ENCODE results near the gene TP53BP2.
"Not testable (repeated sequence)": the region's sequence is repeated elsewhere in the genome, so short reads cannot be mapped to it uniquely, and the experiment has no call there.

Gene TP53BP2

DNA sequence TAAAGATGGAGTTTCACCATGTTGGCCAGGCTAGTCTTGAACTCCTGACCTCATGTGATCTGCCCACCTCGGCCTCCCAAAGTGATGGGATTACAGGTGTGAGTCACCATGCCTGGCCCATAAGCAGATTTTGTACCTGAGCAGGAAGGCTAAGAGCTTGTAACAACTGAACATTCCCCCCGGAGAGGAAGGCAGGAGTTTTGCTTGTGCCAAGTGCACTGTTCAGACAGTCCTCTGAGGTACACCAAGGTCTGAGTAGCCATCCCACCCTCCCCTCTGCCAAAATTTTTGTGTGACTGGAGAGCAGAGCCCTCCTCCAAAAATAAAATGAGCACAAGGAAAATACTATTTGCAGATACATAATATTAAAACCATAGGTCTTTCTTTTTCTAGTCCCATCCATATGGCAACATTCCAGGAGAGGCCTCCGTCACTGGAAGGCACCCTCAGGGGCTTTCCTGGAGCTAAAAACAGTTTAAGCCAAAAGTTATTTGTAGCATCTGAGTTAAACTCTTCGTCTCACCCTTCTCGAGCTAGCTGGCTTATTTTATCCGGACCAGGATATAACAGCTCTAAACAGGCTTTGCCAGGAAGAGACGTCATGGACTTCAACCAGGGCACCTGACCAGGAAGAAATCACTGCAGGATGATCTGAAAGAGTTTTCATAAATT lies 106.2 kb downstream of the TP53BP2 start:
- no peak for DNase-seq

DNA sequence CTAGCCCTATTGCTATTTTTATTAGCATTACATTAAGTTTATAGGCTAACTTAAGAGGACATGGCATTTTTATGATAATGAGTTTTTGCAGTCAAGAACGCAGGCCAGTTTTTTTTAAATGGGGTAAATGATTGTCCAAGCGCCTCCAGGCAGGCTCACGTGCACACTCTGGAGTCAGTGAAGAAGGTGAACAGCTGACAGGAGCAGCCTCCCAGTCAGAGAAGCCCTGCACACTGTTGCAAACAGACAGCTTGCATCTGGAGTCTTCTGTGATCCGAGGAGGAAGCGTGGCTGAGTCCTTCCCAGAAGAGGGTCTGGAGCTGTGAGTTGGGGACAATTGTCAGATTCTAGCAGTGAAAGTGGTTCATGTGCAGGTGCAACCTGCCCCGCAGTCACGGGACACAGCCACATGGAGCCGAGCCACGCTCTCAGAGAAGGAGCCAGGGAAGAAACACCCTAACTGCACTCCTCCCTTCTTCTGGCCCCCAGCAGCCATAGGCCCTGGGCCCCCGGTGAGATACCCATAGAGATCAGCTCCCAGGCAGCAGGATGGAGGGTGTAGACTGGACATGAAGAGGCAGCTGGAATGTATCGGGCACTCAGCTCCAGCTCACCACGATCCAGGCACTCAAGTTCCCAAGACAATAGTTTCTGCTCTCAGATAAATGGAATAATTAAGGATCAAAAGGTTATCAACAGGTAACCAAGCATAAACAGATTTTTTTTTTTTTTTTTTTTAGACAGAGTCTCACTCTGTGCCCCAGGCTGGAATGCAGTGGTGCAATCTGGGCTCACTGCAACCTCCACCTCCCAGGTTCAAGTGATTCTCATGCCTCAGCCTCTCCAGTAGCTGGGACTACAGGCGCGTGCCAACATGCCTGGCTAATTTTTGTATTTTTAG lies 107.0 kb downstream of the TP53BP2 start:
- no peak for DNase-seq

DNA sequence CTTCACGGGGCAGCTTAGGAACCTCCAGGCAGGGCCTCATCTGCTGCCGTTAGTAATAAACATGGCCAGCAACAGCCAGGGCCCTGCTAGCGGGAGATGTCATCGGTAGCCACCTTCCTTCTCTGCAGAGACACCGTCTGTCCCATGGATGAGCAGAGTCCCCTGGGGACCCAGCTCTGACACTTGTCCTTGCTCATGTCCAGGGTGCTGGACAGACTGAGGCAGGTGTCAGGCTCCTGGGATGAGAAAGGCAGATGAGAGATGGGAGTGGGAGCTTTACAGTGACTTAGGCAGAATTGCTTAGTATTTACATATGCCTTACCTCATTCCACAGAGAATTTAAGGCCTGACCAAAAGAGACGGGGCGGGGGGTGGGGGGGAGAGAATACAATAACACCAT lies 108.4 kb downstream of the TP53BP2 start:
- DNase-seq = no peak

DNA sequence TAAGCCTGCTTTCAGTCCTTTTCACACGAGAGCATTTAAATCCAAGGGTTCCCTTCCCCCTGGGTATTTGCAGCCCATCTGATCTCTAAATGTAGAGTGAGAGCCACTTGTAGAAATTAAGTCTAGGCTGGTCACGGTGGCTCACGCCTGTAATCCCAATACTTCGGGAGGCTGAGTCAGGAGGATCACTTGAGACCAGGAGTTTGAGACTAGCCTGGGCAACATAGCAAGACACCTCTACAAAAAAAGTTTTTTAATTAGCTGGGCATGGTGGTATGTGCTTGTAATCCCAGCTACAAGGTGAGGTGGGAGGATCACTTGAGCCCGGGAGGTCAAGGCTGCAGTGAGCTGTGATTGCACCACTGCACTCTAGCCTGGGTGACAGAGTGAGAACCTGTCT lies 109.1 kb downstream of the TP53BP2 start:
- DNase-seq = not testable (repeated sequence)

DNA sequence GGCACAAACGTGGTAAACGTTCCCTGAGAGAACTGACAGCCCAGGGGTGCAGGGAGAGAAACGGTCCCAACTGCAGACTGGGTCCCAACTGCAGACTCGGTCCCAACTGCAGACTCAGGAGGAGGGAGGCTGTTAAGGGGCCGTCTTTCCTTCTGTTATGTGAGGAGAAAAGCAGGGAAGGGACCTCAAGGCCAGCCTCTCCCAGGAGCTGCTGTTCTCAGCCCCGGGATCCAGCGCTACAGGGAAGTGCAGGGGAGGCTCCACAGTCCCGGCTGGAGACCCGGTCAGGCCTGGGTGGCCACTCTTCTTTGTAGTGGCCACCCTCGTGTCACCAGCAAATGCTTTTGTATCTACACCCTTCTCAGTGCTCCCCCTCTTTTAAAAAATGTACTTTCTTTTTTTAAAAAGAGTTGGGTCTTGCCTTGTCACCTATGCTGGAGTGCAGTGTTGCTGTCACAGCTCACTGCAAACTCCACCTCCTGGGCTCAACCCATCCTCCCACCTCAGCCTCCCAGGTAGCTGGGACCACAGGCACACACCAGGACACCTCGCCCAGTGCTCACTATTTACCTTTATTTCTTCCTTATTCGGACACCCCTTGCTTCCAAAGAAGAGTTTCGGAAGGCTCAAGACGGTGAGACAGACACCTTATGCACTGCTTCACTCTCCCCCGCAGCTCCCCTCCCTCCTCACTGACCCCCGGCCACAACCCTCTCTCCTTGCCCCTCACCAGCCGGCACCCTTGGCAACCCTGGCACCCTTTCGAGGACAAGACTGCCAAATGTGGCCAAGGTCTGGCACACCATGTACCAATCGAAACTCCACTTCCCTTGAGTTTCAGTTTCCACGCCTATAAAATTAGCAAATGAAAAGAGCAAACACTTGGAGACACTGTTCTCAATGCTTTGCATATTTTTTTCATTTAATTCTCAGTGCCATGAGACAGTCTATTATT lies 111.6 kb downstream of the TP53BP2 start:
- no peak for DNase-seq

DNA sequence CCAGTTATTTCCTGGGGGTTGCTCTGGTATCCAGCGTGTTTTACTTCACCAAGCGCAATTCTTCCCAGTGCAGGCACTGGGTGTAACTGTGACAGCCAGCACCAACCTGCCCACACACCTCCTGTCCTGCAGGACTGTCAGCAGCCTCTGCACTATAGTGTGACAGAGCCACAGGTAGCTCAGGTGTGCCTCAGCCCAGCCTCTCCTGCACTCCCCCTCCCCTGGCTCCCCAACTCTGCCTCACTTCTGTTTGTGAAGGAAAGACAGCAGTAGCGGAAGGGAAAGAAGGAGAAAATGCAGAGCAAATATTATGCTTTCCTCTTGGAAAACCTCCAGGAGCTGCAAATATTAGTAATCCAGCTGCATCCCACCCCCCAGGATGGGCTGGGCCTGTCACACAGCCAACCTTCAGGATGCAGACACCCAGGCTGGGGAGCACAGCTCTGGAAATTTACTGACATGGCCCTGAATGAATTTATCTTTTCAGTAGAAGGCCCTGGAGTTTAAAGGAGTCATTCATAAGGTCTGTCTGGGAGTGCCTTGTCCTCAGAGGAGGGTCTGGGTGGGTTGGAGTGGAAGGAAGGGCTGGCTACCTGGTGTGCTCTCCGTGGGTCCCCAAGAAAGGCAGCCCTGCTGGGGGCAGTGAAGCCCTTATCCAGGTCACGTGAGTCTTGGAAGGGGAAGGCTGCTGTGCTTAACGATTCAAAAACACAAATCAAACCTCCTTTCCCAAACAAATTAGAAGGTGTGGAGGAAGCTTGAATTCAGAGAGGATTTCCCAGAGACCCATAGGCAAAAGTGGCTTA lies 112.6 kb downstream of the TP53BP2 start:
- no peak for DNase-seq

DNA sequence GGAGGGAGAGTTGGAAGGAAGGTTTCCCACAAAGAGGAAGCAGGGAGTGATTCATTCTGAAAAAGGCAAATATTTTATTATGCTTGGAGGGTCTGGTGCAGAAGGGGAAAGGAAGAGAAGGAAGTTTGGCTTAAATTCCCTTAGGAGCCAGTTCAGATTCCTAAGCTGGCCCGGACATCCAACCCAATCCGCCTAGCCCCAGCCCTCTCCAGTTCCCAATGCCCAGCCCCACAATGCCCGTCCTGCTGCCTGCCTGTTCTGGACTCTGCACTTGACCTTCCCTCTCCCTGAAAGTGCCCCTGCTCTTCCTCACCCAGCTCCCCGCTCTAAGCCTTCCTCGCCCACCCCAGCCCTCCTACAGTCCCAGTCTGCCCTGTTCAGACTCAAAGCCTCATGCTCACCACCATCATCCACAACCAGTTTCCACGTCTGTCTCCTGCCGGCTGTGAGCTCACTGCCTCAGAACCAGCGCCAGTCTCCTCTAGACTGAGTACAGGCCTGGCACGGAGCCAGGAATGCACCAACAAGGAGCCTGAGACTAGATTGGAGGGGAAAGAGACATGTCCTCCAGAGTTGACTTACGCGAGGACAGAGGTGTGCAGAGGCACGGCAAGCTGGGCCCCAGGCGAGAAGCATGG lies 114.5 kb downstream of the TP53BP2 start:
- DNase-seq = no peak

DNA sequence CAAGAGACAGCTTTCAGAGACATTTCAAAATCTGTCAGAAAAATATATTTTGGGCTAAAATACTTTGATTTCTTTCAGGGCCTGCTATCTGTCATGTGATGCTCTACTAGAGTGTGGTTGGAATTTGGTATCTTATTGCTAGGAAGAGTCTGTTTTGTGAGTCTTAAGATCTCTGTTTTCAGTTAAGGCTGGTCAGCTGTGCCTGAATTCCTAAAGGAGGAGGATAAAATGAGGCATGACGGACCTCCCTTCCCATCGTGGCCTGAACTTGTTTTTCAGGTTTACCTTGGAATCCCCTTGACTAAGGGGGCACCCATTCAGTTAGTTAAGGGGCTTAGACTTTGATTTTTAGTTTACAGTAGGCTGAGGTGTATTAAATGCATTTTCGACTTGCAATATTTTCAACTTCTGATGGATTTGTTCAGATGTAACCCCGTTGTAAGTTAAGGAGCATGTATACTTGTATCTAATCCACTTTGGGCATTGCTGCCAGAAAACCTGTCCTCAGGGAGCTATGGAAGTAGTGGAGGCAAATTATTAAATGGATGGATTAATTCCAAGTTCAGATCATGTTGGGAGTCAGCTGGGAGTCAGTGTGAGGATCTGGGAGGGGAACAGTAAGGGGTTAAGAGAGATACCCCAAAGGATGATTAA lies 115.1 kb downstream of the TP53BP2 start:
- no peak for DNase-seq

DNA sequence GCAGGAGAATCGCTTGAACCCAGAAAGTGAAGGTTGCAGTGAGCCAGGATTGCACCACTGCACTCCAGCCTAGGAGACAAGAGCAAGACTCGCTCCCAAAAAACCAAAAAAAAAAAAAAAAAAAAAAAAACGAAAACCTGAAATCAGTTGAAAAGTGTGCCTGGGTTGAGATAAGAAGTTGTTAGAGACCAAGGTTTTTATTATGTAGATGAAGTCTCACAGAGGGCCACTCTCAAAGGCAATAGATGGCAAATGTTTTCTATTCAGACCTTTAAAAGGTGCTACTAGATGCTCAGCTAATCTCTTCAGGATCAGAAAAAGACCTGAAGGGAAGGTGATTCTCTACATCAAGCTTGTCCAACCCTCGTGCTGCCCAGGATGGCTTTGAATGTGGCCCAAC lies 115.8 kb downstream of the TP53BP2 start:
- DNase-seq = no peak

All from hematopoietic multipotent progenitor cell treated with erythropoietin and hydrocortisone succinate and interleukin-3 and kit ligand, for 8 days (in vitro differentiated cells).